ENCODE data around the gene ING2. TPM values are rescaled to one million over a fixed set of nuclear protein-coding genes. Genes with fewer than 3 reads are reported as not detected.
"Not testable (repeated sequence)": the region's sequence is repeated elsewhere in the genome, so short reads cannot be mapped to it uniquely, and the experiment has no call there.

ING2 gene
- total and polyA plus RNA-seq, 3 experiments from 2014 or later: 10.7 to 19.7 (median 11.2) TPM

GRCh38 chr4:183543435-183543834 is 38.6 kb downstream of the ING2 start:
- Mint-ChIP-seq H3K27ac (no peak overlapping the region), H3K9me3 (peaks cover 7 to 16% (median 10%) of the 10 kb centered on the region in 5 donors), H3K36me3 (peaks cover 0 to 5% (median 0%) of the 10 kb centered on the region in 3 donors), H3K4me1 (no peaks in the 10 kb centered on the region), H3K27me3 (peaks cover 20 to 61% of the 10 kb centered on the region in 2 donors), H3K4me3 (no peak overlapping the region)
- H3K27me3 ChIP-seq (ENCODE audit: insufficient read depth, low read length, poor library complexity, severe bottlenecking): peaks cover 4% of the 10 kb centered on the region
- H3K4me1 ChIP-seq (ENCODE audit: insufficient read depth, low read length): no peaks in the 10 kb centered on the region
- H3K36me3 ChIP-seq (ENCODE audit: insufficient read depth, low read length): no peaks in the 10 kb centered on the region
- ChIA-PET POLR2A (no interaction called here), CTCF (interaction anchor here (1.5 kb wide), 1 partner anchor 45 kb away, joined by 3 read pairs; no protein-coding TSS in a partner anchor)
- no peaks in the 10 kb centered on the region for H3K9me3 ChIP-seq (ENCODE audit: low read length)
- DNase-seq: no peak
- H3K4me3 ChIP-seq (ENCODE audit: low read length): no peak overlapping the region
- H3K27ac ChIP-seq (ENCODE audit: low read depth, low read length): no peak overlapping the region

- Histone ChIP-seq H3K27me3 (ENCODE audit: insufficient read depth, low read length, poor library complexity, severe bottlenecking) (peaks cover 1% of the 10 kb centered on the region), H3K4me1 (ENCODE audit: insufficient read depth, low read length) (no peaks in the 10 kb centered on the region), H3K9me3 (ENCODE audit: low read length) (no peaks in the 10 kb centered on the region), H3K36me3 (ENCODE audit: insufficient read depth, low read length) (no peaks in the 10 kb centered on the region), H3K4me3 (ENCODE audit: low read length) (no peak overlapping the region), H3K27ac (ENCODE audit: low read depth, low read length) (no peak overlapping the region)
- Mint-ChIP-seq H3K4me3 (no peak overlapping the region), H3K4me1 (no peaks in the 10 kb centered on the region), H3K9me3 (peaks cover 7 to 16% (median 10%) of the 10 kb centered on the region in 5 donors), H3K27me3 (peaks cover 24 to 66% of the 10 kb centered on the region in 2 donors), H3K36me3 (peaks cover 0 to 5% (median 0%) of the 10 kb centered on the region in 3 donors), H3K27ac (no peak overlapping the region)
- no peak for DNase-seq
- ChIA-PET CTCF (no interaction called here), POLR2A (no interaction called here)
Measured at GRCh38 chr4:183544109-183544508, 39.3 kb downstream of the ING2 start.

GRCh38 chr4:183546376-183546775 is 41.5 kb downstream of the ING2 start:
- peaks cover 7 to 16% (median 10%) of the 10 kb centered on the region in 5 donors for H3K9me3 Mint-ChIP-seq
- ChIA-PET CTCF (no interaction called here), POLR2A (no interaction called here)
- no peaks in the 10 kb centered on the region for H3K4me1 Mint-ChIP-seq
- DNase-seq: no peak
- no peaks in the 10 kb centered on the region for H3K36me3 ChIP-seq (ENCODE audit: insufficient read depth, low read length)
- no peaks in the 10 kb centered on the region for H3K4me1 ChIP-seq (ENCODE audit: insufficient read depth, low read length)
- peaks cover 0 to 5% (median 0%) of the 10 kb centered on the region in 3 donors for H3K36me3 Mint-ChIP-seq
- H3K4me3 ChIP-seq (ENCODE audit: low read length): no peak overlapping the region
- peaks cover 27 to 65% of the 10 kb centered on the region in 2 donors for H3K27me3 Mint-ChIP-seq
- H3K27ac Mint-ChIP-seq: no peak overlapping the region
- H3K9me3 ChIP-seq (ENCODE audit: low read length): no peaks in the 10 kb centered on the region
- no peak overlapping the region for H3K27ac ChIP-seq (ENCODE audit: low read depth, low read length)
- H3K27me3 ChIP-seq (ENCODE audit: insufficient read depth, low read length, poor library complexity, severe bottlenecking): no peaks in the 10 kb centered on the region
- no peak overlapping the region for H3K4me3 Mint-ChIP-seq

GRCh38 chr4:183548306-183548705 is 43.4 kb downstream of the ING2 start:
- no peaks in the 10 kb centered on the region for H3K4me1 ChIP-seq (ENCODE audit: insufficient read depth, low read length)
- DNase-seq: no peak
- ChIA-PET POLR2A (interaction anchor here (0.6 kb wide), 1 partner anchor 201 kb away, joined by 4 read pairs; no protein-coding TSS in a partner anchor), CTCF (no interaction called here)
- H3K27ac Mint-ChIP-seq: no peak overlapping the region
- H3K27ac ChIP-seq (ENCODE audit: low read depth, low read length): no peak overlapping the region
- peaks cover 21 to 52% of the 10 kb centered on the region in 2 donors for H3K27me3 Mint-ChIP-seq
- no peak overlapping the region for H3K4me3 Mint-ChIP-seq
- peaks cover 7 to 16% (median 10%) of the 10 kb centered on the region in 5 donors for H3K9me3 Mint-ChIP-seq
- no peaks in the 10 kb centered on the region for H3K9me3 ChIP-seq (ENCODE audit: low read length)
- no peaks in the 10 kb centered on the region for H3K36me3 ChIP-seq (ENCODE audit: insufficient read depth, low read length)
- H3K4me1 Mint-ChIP-seq: no peaks in the 10 kb centered on the region
- no peak overlapping the region for H3K4me3 ChIP-seq (ENCODE audit: low read length)
- H3K27me3 ChIP-seq (ENCODE audit: insufficient read depth, low read length, poor library complexity, severe bottlenecking): no peaks in the 10 kb centered on the region
- peaks cover 0 to 5% (median 0%) of the 10 kb centered on the region in 3 donors for H3K36me3 Mint-ChIP-seq

GRCh38 chr4:183550345-183551093 is 45.7 kb downstream of the ING2 start:
- peaks cover 0 to 5% (median 0%) of the 10 kb centered on the region in 3 donors for H3K36me3 Mint-ChIP-seq
- peak overlapping the region in 1 of 7 donors; percentile 10 for H3K4me3 Mint-ChIP-seq
- H3K4me1 Mint-ChIP-seq: no peaks in the 10 kb centered on the region
- Histone ChIP-seq H3K4me1 (ENCODE audit: insufficient read depth, low read length) (no peaks in the 10 kb centered on the region), H3K36me3 (ENCODE audit: insufficient read depth, low read length) (no peaks in the 10 kb centered on the region), H3K9me3 (ENCODE audit: low read length) (no peaks in the 10 kb centered on the region), H3K27ac (ENCODE audit: low read depth, low read length) (no peak overlapping the region), H3K4me3 (ENCODE audit: low read length) (no peak overlapping the region), H3K27me3 (ENCODE audit: insufficient read depth, low read length, poor library complexity, severe bottlenecking) (no peaks in the 10 kb centered on the region)
- CTCF ChIA-PET: no interaction called here
- no peak for DNase-seq
- POLR2A ChIA-PET: no interaction called here
- no peak overlapping the region for H3K27ac Mint-ChIP-seq
- peaks cover 17 to 41% of the 10 kb centered on the region in 2 donors for H3K27me3 Mint-ChIP-seq
- peaks cover 0 to 3% (median 0%) of the 10 kb centered on the region in 5 donors for H3K9me3 Mint-ChIP-seq

GRCh38 chr4:183552274-183553146 is 47.7 kb downstream of the ING2 start:
- Mint-ChIP-seq H3K27ac (peak overlapping the region in 1 of 8 donors; percentile 39), H3K4me1 (no peaks in the 10 kb centered on the region), H3K4me3 (no peak overlapping the region), H3K9me3 (peaks cover 0 to 3% (median 0%) of the 10 kb centered on the region in 5 donors), H3K36me3 (no peaks in the 10 kb centered on the region), H3K27me3 (peaks cover 9 to 33% of the 10 kb centered on the region in 2 donors)
- no peak overlapping the region for H3K4me3 ChIP-seq (ENCODE audit: low read length)
- H3K27ac ChIP-seq (ENCODE audit: low read depth, low read length): no peak overlapping the region
- H3K9me3 ChIP-seq (ENCODE audit: low read length): no peaks in the 10 kb centered on the region
- DNase-seq: no peak
- ChIA-PET POLR2A (no interaction called here), CTCF (no interaction called here)
- H3K4me1 ChIP-seq (ENCODE audit: insufficient read depth, low read length): no peaks in the 10 kb centered on the region
- H3K27me3 ChIP-seq (ENCODE audit: insufficient read depth, low read length, poor library complexity, severe bottlenecking): no peaks in the 10 kb centered on the region
- no peaks in the 10 kb centered on the region for H3K36me3 ChIP-seq (ENCODE audit: insufficient read depth, low read length)

- H3K4me1 ChIP-seq (ENCODE audit: insufficient read depth, low read length); H3K4me1 Mint-ChIP-seq; H3K36me3 Mint-ChIP-seq; H3K9me3 ChIP-seq (ENCODE audit: low read length); H3K27ac Mint-ChIP-seq; H3K27ac ChIP-seq (ENCODE audit: low read depth, low read length); H3K27me3 ChIP-seq (ENCODE audit: insufficient read depth, low read length, poor library complexity, severe bottlenecking); H3K4me3 Mint-ChIP-seq; H3K9me3 Mint-ChIP-seq; DNase-seq; POLR2A ChIA-PET; H3K4me3 ChIP-seq (ENCODE audit: low read length); CTCF ChIA-PET; H3K36me3 ChIP-seq (ENCODE audit: insufficient read depth, low read length): not testable (repeated sequence)
- H3K27me3 Mint-ChIP-seq: peaks cover 9 to 28% of the 10 kb centered on the region in 2 donors
Measured at GRCh38 chr4:183553147-183553478, 48.3 kb downstream of the ING2 start.
